ENCODE data around the gene GIMAP6.

GRCh38 chr7:150666412-150666811 is 34.2 kb upstream of the GIMAP6 start:
- TF ChIP-seq SMC3 (IDR thresholded peaks at IDR 0.05) (no peak), CTCF (IDR thresholded peaks at IDR 0.05) (no peak), SREBF2 (IDR thresholded peaks at IDR 0.05) (no peak)
